Kidney (tissue), 14 donors: ENCODE data around the gene HECTD2. TPM values are rescaled to one million over a fixed set of nuclear protein-coding genes. Genes with fewer than 3 reads are reported as not detected.

Experiments used
- DNase-seq, 5 donors: peaks; one replicate each; pipeline ENCODE4 v3.0.0-alpha.2; 2013 to 2020
- FAIRE-seq: peaks from 2 replicates; lab custom pipeline; 2012; peaks lifted over from hg19 to GRCh38; lab: Jason Lieb, UNC
- H3K27ac ChIP-seq, 2 donors: one replicate each; pipeline ENCODE4 v1.7.0; 2013; ENCODE audit warnings: low read depth in 2 of 2, low read length in 2 of 2, inconsistent platforms in 1 of 2
- H3K27me3 ChIP-seq: one replicate; pipeline ENCODE4 v1.7.1; 2013; ENCODE audit warnings: low read length, inconsistent platforms; ENCODE audit not compliant: control insufficient read depth, insufficient read depth
- H3K36me3 ChIP-seq, 3 donors: one replicate each; pipeline versions ENCODE4 v1.7.0 to v1.7.1; 2013; ENCODE audit warnings: low read length in 3 of 3, control low read depth in 1 of 3, inconsistent platforms in 1 of 3; ENCODE audit not compliant: insufficient read depth in 3 of 3, control insufficient read depth in 2 of 3
- H3K4me1 ChIP-seq, 3 donors: one replicate each; pipeline versions ENCODE4 v1.7.0 to v1.7.1; 2013; ENCODE audit warnings: low read length in 3 of 3, inconsistent platforms in 1 of 3, low read depth in 1 of 3; ENCODE audit not compliant: control insufficient read depth in 2 of 3, insufficient read depth in 2 of 3
- H3K4me3 ChIP-seq, 3 donors: one replicate each; pipeline versions ENCODE4 v1.7.0 to v1.8.1; 2013; ENCODE audit warnings: low read length in 3 of 3, control low read depth in 1 of 3, inconsistent platforms in 1 of 3
- H3K9ac ChIP-seq, 3 donors: one replicate each; pipeline versions ENCODE4 v1.7.0 to v1.7.1; 2013; ENCODE audit warnings: low read length in 3 of 3, control low read depth in 1 of 3, inconsistent platforms in 1 of 3
- H3K9me3 ChIP-seq, 3 donors: one replicate each; pipeline versions ENCODE4 v1.7.0 to v1.7.1; 2013; ENCODE audit warnings: low read length in 3 of 3, control low read depth in 1 of 3, inconsistent platforms in 1 of 3; ENCODE audit not compliant: control insufficient read depth in 2 of 3, insufficient read depth in 1 of 3
- intact Hi-C: fragments of 100-400 bp; cut with DNase I; formaldehyde crosslinking; loops from one replicate; pipeline ENCODE4 v1.11.1; 2022
- polyA plus RNA-seq: library from polyadenylated mRNA; stranded (reverse); fragments of 350-450 nt; fragmentation: Illumina TruSeq; extraction: RNeasy Lipid Tissue Mini Kit (QIAGEN cat#74804); gene quantifications from one replicate; pipeline ENCODE4 v1.2.3, GENCODE V29; 2014; ENCODE audit warnings: low read depth, low replicate concordance; ENCODE audit not compliant: insufficient read depth
- total RNA-seq: library from RNA; stranded (reverse); fragmentation: NEBNext Ultra II Directional; extraction: Animal tissue kit (Norgen Biotek cat#: 25700); gene quantifications from one replicate; pipeline ENCODE4 v1.2.1, GENCODE V29; 2021
- TF ChIP-seq, protein P1 (sequence below): IDR thresholded peaks from 3 replicates; pipeline ENCODE4 v1.5.1; 2012; ENCODE audit warnings: mild to moderate bottlenecking, moderate library complexity, borderline replicate concordance; ENCODE audit not compliant: insufficient read depth; ENCODE audit errors: extremely low read depth
- donor health status: control.
- donor health status: control.
- donor health status: control.
- donor health status: control.
- donor health status: control.
- donor health status: DM: yes; HTN: yes; CAD: no.
- donor health status: Normal renal cell carcinoma (clear cell type).

The HECTD2 gene
- total and polyA plus RNA-seq, 2 donors from 2014 or later, result 4.5 to 12.2 TPM

DNA sequence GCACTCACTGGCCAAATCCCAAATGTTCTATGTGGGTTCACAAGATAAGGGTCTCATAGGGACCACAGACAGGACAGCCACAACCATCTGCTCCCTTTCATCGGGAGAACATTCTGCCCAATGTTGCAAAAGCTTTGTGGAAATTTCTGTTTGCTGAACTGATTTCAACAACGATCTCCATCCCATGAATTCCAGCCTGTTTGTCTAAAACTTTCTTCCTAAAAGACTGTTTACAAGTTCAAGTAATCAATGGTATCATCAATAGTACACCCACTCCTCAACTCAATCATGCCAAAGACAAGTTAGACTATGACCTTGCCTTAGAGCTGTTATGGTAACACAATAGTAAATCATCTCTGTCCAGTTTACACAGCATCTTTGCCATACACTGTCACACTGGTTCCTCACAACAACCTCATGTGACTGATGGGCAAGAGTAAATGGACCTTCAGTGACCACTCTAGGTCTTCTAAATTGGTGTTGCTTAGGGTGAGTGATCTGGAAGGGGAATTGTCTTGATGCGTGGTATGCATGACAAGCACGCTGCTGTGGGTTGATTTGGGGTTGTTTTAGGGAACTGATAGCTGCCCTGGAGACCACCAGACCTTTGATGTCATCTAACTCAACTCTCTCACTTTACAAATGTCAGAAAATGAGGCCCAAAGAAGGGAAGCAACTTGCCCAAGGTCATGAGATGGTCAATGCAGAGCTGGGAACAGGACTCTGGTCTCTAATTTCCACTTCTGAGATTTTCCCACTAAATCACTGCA, 127.7 kb downstream of the HECTD2 start:
- H3K4me3 ChIP-seq, result no peak overlapping the region
- intact Hi-C loops, result no loop called here
- H3K9ac ChIP-seq, result no peak overlapping the region
- peaks cover 0 to 10% (median 3%) of the 10 kb centered on the region in 3 donors for H3K4me1 ChIP-seq
- no peak overlapping the region for H3K27ac ChIP-seq
- no peaks in the 10 kb centered on the region for H3K36me3 ChIP-seq
- no peak for DNase-seq
- H3K27me3 ChIP-seq, result no peaks in the 10 kb centered on the region
- no peaks in the 10 kb centered on the region for H3K9me3 ChIP-seq
- FAIRE-seq, result no peak
- TF ChIP-seq, protein P1, sequence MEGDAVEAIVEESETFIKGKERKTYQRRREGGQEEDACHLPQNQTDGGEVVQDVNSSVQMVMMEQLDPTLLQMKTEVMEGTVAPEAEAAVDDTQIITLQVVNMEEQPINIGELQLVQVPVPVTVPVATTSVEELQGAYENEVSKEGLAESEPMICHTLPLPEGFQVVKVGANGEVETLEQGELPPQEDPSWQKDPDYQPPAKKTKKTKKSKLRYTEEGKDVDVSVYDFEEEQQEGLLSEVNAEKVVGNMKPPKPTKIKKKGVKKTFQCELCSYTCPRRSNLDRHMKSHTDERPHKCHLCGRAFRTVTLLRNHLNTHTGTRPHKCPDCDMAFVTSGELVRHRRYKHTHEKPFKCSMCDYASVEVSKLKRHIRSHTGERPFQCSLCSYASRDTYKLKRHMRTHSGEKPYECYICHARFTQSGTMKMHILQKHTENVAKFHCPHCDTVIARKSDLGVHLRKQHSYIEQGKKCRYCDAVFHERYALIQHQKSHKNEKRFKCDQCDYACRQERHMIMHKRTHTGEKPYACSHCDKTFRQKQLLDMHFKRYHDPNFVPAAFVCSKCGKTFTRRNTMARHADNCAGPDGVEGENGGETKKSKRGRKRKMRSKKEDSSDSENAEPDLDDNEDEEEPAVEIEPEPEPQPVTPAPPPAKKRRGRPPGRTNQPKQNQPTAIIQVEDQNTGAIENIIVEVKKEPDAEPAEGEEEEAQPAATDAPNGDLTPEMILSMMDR, result no peak

DNA sequence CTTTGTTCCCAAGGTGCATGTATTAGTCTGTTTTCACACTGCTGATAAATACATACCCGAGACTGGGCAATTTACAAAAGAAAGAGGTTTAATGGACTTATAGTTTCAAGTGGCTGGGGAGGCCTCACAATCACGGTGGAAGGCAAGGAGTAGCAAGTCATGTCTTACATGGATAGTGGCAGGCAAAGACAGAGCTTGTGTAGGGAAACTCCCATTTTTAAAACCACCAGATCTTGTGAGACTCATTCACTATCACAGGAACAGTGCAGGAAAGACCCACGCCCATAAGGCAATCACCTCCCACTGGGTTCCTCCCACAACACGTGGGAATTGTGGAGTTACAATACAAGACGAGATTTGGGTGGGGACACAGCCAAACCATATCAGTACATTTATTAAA, 129.8 kb downstream of the HECTD2 start:
- Histone ChIP-seq H3K36me3 (no peaks in the 10 kb centered on the region), H3K4me3 (no peak overlapping the region), H3K4me1 (peaks cover 0 to 10% (median 3%) of the 10 kb centered on the region in 3 donors), H3K27ac (no peak overlapping the region), H3K9me3 (no peaks in the 10 kb centered on the region), H3K27me3 (no peaks in the 10 kb centered on the region), H3K9ac (no peak overlapping the region)
- intact Hi-C loops, result no loop called here
- TF ChIP-seq, protein P1, result no peak
- FAIRE-seq (no peak), DNase-seq (no peak)

DNA sequence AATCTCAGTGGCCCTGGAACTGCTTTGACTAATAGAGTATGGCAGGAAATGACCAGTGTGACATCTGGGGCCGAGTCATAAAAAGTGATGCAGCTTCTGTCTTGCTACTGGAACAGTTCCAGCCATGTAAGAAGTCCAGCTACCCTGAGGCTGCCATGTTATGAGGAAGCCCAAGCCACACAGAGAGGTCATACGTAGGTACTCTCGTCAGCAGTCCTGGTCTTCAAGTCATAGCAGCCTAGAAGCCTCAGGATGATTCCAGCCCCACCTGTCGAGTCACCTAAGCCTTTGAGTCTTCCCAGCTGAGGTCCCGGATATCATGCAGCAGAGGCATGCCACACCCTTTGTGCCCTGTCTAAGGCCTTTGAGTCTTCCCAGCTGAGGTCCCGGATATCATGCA, 130.6 kb downstream of the HECTD2 start:
- TF ChIP-seq, protein P1, result no peak
- Histone ChIP-seq H3K27me3 (no peaks in the 10 kb centered on the region), H3K4me1 (peaks cover 0 to 10% (median 3%) of the 10 kb centered on the region in 3 donors), H3K4me3 (no peak overlapping the region), H3K27ac (no peak overlapping the region), H3K9ac (no peak overlapping the region), H3K9me3 (no peaks in the 10 kb centered on the region), H3K36me3 (no peaks in the 10 kb centered on the region)
- DNase-seq (no peak), FAIRE-seq (no peak)
- intact Hi-C loops, result no loop called here
